HepG2 (cell line): ENCODE measurements around the gene RPTOR. TPM values are rescaled to one million over a fixed set of nuclear protein-coding genes. Genes with fewer than 3 reads are reported as not detected.

Source experiments
- ATAC-seq: fragments of 200-7000 bp; cut with Tn5 transposase; 3 replicates; pipeline ENCODE4 v1.9.1; 2020; ENCODE audit warnings: mild to moderate bottlenecking, moderate library complexity
- BruUV-seq: library from RNA; stranded (reverse); fragments of 400-500 nt; replicated peaks from 2 replicates; lab custom pipeline; 2021; lab: Mats Ljungman, UMichigan
- CTCF ChIA-PET: fragments of 300-600 bp; formaldehyde crosslinking; extraction: SDS; loops from one replicate; lab custom pipeline; 2021; ENCODE audit warnings: low total read pairs, inconsistent platforms, low intra/inter-chr PET ratio; lab: Yijun Ruan, JAX
- POLR2A ChIA-PET: fragments of 350-600 bp; sonication (Branson Sonifier 250); formaldehyde crosslinking; loops from one replicate; lab custom pipeline; 2020; ENCODE audit warnings: antibody characterized with exemption, inconsistent platforms; lab: Yijun Ruan, JAX
- DNase-seq: peaks from one replicate; pipeline ENCODE4 v3.0.0-alpha.2; 2015; ENCODE audit warnings: low spot score
- FAIRE-seq: peaks from 3 replicates; lab custom pipeline; 2011; peaks lifted over from hg19 to GRCh38; lab: Jason Lieb, UNC
- H2AFZ ChIP-seq: one replicate; pipeline ENCODE4 v1.6.1; 2011; ENCODE audit warnings: low read length, inconsistent platforms
- H3K27ac ChIP-seq: fragments of 300-600 bp; 3 replicates; pipeline ENCODE4 v1.8.0; 2011; ENCODE audit warnings: mixed run types, mild to moderate bottlenecking, mixed read lengths, low read length, inconsistent platforms; ENCODE audit not compliant: insufficient read depth; ENCODE audit errors: extremely low read length
- H3K27me3 ChIP-seq, 2 experiments: fragments of 200-600 bp in 1 of 2; 2 replicates in 1 of 2; 3 replicates in 1 of 2; pipeline versions ENCODE4 v1.6.0 to v1.8.0; 2011; ENCODE audit warnings: low read length in 2 of 2, mild to moderate bottlenecking in 2 of 2, moderate library complexity in 2 of 2, inconsistent platforms in 1 of 2; ENCODE audit not compliant: insufficient read depth in 2 of 2, control insufficient read depth in 1 of 2
- H3K36me3 ChIP-seq, 2 experiments: fragments of 200-600 bp in 1 of 2; replicated peaks in 1 of 2; 2 replicates in 1 of 2; 3 replicates in 1 of 2; pipeline versions ENCODE4 v1.5.1 to v1.8.0; 2011; ENCODE audit warnings: low read length in 2 of 2, inconsistent platforms in 1 of 2; ENCODE audit not compliant: insufficient read depth in 2 of 2, control insufficient read depth in 1 of 2
- H3K4me1 ChIP-seq: 2 replicates; pipeline ENCODE4 v1.5.1; 2012; ENCODE audit warnings: low read length, inconsistent platforms; ENCODE audit not compliant: insufficient read depth
- H3K4me2 ChIP-seq: 2 replicates; pipeline ENCODE4 v1.6.0; 2011; ENCODE audit warnings: low read depth, low read length, inconsistent platforms
- H3K4me3 ChIP-seq, 3 experiments: fragments of 200-600 bp in 1 of 3; sonication (generic), shearing (Covaris generic) in 1 of 3; replicated peaks in 1 of 3; 2 replicates each; pipeline ENCODE4 v1.5.1; 2011 to 2016; ENCODE audit warnings: low read length in 3 of 3, inconsistent platforms in 2 of 3, low read depth in 2 of 3, mild to moderate bottlenecking in 2 of 3, control low read depth in 1 of 3, mixed read lengths in 1 of 3; ENCODE audit not compliant: insufficient read depth in 1 of 3
- H3K79me2 ChIP-seq: one replicate; pipeline ENCODE4 v1.6.1; 2011; ENCODE audit warnings: low read length, inconsistent platforms; ENCODE audit not compliant: insufficient read depth
- H3K9ac ChIP-seq: 2 replicates; pipeline ENCODE4 v1.6.0; 2011; ENCODE audit warnings: mild to moderate bottlenecking, low read depth, low read length, inconsistent platforms; ENCODE audit not compliant: insufficient read depth
- H3K9me3 ChIP-seq: 2 replicates; pipeline ENCODE4 v1.5.1; 2012; ENCODE audit warnings: mild to moderate bottlenecking, low read length
- H4K20me1 ChIP-seq: 2 replicates; pipeline ENCODE4 v1.6.0; 2011; ENCODE audit warnings: inconsistent platforms, mild to moderate bottlenecking, low read length, moderate library complexity; ENCODE audit not compliant: insufficient read depth
- ARNT2 ChIP-seq: sonication (generic); formaldehyde crosslinking; IDR thresholded peaks from 2 replicates; pipeline ENCODE4 v1.8.0; 2022; ENCODE audit warnings: mild to moderate bottlenecking, low read depth, missing genetic modification reagents, moderate library complexity
- ARNTL ChIP-seq: sonication (generic); formaldehyde crosslinking; IDR thresholded peaks from 2 replicates; pipeline ENCODE4 v1.4.0; 2020; ENCODE audit warnings: mild to moderate bottlenecking, missing genetic modification reagents
- FLYWCH1 ChIP-seq: sonication (generic); formaldehyde crosslinking; IDR thresholded peaks from 2 replicates; pipeline ENCODE4 v1.8.1; 2023; ENCODE audit warnings: mild to moderate bottlenecking, missing genetic modification reagents
- ISX ChIP-seq: sonication (generic); formaldehyde crosslinking; conservative IDR thresholded peaks from 2 replicates; pipeline ENCODE4 v1.5.0; 2020; ENCODE audit warnings: missing genetic modification reagents
- KDM2A ChIP-seq: sonication (generic); formaldehyde crosslinking; IDR thresholded peaks from 2 replicates; pipeline ENCODE4 v1.4.0; 2020; ENCODE audit warnings: low read depth, missing genetic modification reagents, borderline replicate concordance
- KDM5B ChIP-seq: sonication (generic); formaldehyde crosslinking; IDR thresholded peaks from 2 replicates; pipeline ENCODE4 v1.4.0; 2020; ENCODE audit warnings: missing genetic modification reagents, mild to moderate bottlenecking, borderline replicate concordance
- MED1 ChIP-seq: sonication (generic); formaldehyde crosslinking; IDR thresholded peaks from 2 replicates; pipeline ENCODE4 v1.4.0; 2020; ENCODE audit warnings: missing genetic modification reagents
- PHF20 ChIP-seq: sonication (generic); formaldehyde crosslinking; IDR thresholded peaks from 2 replicates; pipeline ENCODE4 v1.5.0; 2020; ENCODE audit warnings: mild to moderate bottlenecking, missing genetic modification reagents
- PRMT3 ChIP-seq: sonication (generic); formaldehyde crosslinking; IDR thresholded peaks from 2 replicates; pipeline ENCODE4 v1.8.1; 2022; ENCODE audit warnings: low read depth, mild to moderate bottlenecking, moderate library complexity, missing genetic modification reagents, borderline replicate concordance
- SP1 ChIP-seq, 2 experiments: fragments of 450-650 bp in 1 of 2; sonication (generic) in 1 of 2; formaldehyde crosslinking in 1 of 2; IDR thresholded peaks; 2 replicates each; pipeline versions ENCODE4 v1.4.0 to v1.6.1; 2016 to 2020; ENCODE audit warnings: missing genetic modification reagents in 1 of 2
- XBP1 ChIP-seq: sonication (generic); formaldehyde crosslinking; IDR thresholded peaks from 2 replicates; pipeline ENCODE4 v1.5.0; 2020; ENCODE audit warnings: missing genetic modification reagents
- ZNF24 ChIP-seq: fragments of 450-650 bp; IDR thresholded peaks from 2 replicates; pipeline ENCODE4 v1.6.1; 2017; ENCODE audit warnings: antibody characterized with exemption, mild to moderate bottlenecking
- ZNF660 ChIP-seq: sonication (generic); formaldehyde crosslinking; IDR thresholded peaks from 2 replicates; pipeline ENCODE4 v1.5.1; 2020; ENCODE audit warnings: mild to moderate bottlenecking, low read depth, missing genetic modification reagents, borderline replicate concordance
- WGBS: methylation state at CpG from one replicate; pipeline ENCODE4 v1.1.6; 2017; ENCODE audit warnings: low lambda C conversion rate; 5-methylcytosine and 5-hydroxymethylcytosine counted together
- in situ Hi-C: cut with HindIII; loops from 2 replicates; pipeline ENCODE4 v1.10.0; 2017; ENCODE audit warnings: low pct_unique_long_range_greater_than_20kb; ENCODE audit not compliant: extremely low pct_ligation_motif_present
- intact Hi-C: fragments of 100-400 bp; cut with micrococcal nuclease; formaldehyde crosslinking; loops from one replicate; pipeline ENCODE4 v1.10.0; 2022; ENCODE audit not compliant: unreplicated experiment
- polyA plus RNA-seq, 8 experiments: library from polyadenylated mRNA; depleted of rRNA in 3 of 8; stranded (reverse) in 7 of 8; unstranded in 1 of 8; fragments of >200 nt; fragmentation: Illumina TruSeq in 4 of 8; extraction: Trizol in 4 of 8; gene quantifications; 2 replicates each; pipeline versions ENCODE4 v1.2.1 to v1.2.3, GENCODE V29; 2011 to 2016; ENCODE audit warnings: low read depth in 4 of 8, missing spikeins in 1 of 8, mixed read lengths in 1 of 8; ENCODE audit not compliant: insufficient read depth in 1 of 8
- total RNA-seq, 5 experiments: library from RNA; depleted of rRNA; stranded (reverse); fragments of >200 nt; fragmentation: Illumina TruSeq; extraction: Trizol; gene quantifications; 2 replicates each; pipeline ENCODE4 v1.2.3, GENCODE V29; 2016; ENCODE audit warnings: low read depth in 1 of 5
- TF ChIP-seq, protein P1 (sequence below): sonication (generic); formaldehyde crosslinking; IDR thresholded peaks from 2 replicates; pipeline ENCODE4 v1.4.0; 2020; ENCODE audit warnings: low read depth, missing genetic modification reagents
- TF ChIP-seq, protein P2 (sequence below): sonication (generic); formaldehyde crosslinking; IDR thresholded peaks from 2 replicates; pipeline ENCODE4 v1.4.0; 2020; ENCODE audit warnings: missing genetic modification reagents, mild to moderate bottlenecking, borderline replicate concordance

Gene RPTOR
- total and polyA plus RNA-seq, 2 of the 13 experiments (the other 11 are each of a cell fraction or from before 2014, with no cell fraction given), result 6.6 to 25.3 TPM

DNA sequence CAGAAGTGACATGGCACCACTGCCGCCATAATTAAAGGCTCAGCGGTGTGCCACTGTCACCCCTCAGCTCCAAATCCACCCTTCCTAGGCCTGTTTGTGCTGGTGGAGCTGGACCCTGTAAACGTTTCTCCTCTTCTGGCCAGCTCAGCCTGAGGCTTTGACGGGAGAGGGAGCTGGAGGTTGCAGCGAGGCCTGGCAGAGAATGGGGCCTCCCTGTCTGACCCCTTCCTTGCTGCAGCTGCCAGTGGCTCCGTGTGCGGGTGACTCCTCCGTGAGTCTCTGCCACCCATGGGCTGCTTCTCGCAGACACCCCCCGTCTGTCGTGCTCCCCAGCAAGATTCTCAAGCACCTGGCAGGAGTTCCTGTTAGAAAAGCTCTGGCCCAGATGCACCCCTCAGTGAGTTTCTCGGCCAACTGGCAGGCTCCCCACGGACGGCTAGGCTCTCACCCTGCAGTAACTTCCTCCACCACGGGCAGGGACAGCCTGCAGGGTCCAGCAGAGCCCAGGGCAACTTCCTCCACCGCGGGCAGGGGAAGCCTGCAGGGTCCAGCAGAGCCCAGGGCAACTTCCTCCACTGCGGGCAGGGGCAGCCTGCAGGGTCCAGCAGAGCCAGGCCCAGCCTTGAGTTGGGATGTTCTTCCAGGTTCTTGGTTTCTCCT is 442.3 kb downstream of the RPTOR start (continued):
- TF ChIP-seq, protein P1, sequence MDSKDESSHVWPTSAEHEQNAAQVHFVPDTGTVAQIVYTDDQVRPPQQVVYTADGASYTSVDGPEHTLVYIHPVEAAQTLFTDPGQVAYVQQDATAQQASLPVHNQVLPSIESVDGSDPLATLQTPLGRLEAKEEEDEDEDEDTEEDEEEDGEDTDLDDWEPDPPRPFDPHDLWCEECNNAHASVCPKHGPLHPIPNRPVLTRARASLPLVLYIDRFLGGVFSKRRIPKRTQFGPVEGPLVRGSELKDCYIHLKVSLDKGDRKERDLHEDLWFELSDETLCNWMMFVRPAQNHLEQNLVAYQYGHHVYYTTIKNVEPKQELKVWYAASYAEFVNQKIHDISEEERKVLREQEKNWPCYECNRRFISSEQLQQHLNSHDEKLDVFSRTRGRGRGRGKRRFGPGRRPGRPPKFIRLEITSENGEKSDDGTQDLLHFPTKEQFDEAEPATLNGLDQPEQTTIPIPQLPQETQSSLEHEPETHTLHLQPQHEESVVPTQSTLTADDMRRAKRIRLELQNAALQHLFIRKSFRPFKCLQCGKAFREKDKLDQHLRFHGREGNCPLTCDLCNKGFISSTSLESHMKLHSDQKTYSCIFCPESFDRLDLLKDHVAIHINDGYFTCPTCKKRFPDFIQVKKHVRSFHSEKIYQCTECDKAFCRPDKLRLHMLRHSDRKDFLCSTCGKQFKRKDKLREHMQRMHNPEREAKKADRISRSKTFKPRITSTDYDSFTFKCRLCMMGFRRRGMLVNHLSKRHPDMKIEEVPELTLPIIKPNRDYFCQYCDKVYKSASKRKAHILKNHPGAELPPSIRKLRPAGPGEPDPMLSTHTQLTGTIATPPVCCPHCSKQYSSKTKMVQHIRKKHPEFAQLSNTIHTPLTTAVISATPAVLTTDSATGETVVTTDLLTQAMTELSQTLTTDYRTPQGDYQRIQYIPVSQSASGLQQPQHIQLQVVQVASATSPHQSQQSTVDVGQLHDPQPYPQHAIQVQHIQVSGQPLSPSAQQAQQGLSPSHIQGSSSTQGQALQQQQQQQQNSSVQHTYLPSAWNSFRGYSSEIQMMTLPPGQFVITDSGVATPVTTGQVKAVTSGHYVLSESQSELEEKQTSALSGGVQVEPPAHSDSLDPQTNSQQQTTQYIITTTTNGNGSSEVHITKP (CRISPR knock-in tag), result no peak
- TF ChIP-seq KDM2A (CRISPR knock-in tag), result no peak

DNA sequence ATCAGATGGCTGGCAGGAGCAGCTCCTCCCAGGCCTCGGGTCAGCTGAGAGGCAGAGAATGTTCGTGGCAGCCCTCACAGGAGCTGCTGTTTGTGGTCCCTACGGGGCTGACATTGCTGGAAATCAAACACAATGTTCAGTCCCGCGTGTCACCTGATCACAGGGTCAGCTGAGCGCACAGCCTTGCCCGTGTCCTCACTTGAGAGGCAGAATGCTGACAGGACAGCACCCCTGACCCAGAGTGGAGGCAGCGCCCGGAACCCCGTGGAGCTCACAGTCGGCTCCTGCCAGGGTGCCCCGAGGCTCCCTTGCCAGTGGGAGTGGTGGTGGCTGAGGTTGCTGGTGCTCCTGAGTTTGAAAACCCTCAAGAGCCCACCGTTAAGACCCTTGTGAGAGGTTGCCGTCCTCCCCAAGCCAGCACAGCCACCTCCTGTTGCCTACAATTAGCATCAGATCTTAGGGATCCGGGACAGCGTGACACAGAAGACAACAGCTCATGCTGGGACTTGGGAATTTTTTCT is 443.4 kb downstream of the RPTOR start:
- in situ Hi-C loops (loop anchor here (5.0 kb wide), 1 partner anchor 109 kb away; no protein-coding TSS in a partner anchor), intact Hi-C loops (no loop called here)
- Histone ChIP-seq H2AFZ (no peak overlapping the region), H3K9ac (peak overlapping the region; percentile 35), H4K20me1 (no peaks in the 10 kb centered on the region), H3K27me3 (peaks cover 3 to 45% of the 10 kb centered on the region in 2 experiments; a peak in 4 of 5 replicates), H3K9me3 (no peaks in the 10 kb centered on the region), H3K36me3 (no peaks in the 10 kb centered on the region), H3K27ac (no peak overlapping the region), H3K4me1 (peaks cover 67% of the 10 kb centered on the region), H3K4me3 (peak overlapping the region; percentile 19 to 74 (median 21)), H3K79me2 (no peaks in the 10 kb centered on the region), H3K4me2 (peak overlapping the region; percentile 88)
- ATAC-seq, result peak; percentile 8
- CTCF ChIA-PET, result interaction anchor here (2.9 kb wide), 1 partner anchor 114 kb away, joined by 39 read pairs; no protein-coding TSS in a partner anchor
- peak; percentile 51 for DNase-seq
- POLR2A ChIA-PET, result interaction anchor here (0.7 to 2.1 kb wide), 10 partner anchors 9 to 1050 kb away, joined by 3 to 6 read pairs (median 4); partner anchors contain the start of gene CEP131
- no peak for FAIRE-seq
- 3% methylated on average over 6 of the region's 16 CpGs for WGBS
- BruUV-seq, result no TSS peak
- TF ChIP-seq ARNT2 (CRISPR knock-in tag), result no peak
- TF ChIP-seq ISX (CRISPR knock-in tag), result no peak
- no peak for TF ChIP-seq ARNTL (CRISPR knock-in tag)
- TF ChIP-seq PHF20 (CRISPR knock-in tag), result peak; percentile 66
- TF ChIP-seq SP1 (IDR thresholded peaks at IDR 0.05), result no peak
- TF ChIP-seq SP1 (CRISPR knock-in tag; IDR thresholded peaks at IDR 0.05), result 0 out of 2 replicates have a peak, but pooled peaks have one; percentile 14
- TF ChIP-seq, protein P2, sequence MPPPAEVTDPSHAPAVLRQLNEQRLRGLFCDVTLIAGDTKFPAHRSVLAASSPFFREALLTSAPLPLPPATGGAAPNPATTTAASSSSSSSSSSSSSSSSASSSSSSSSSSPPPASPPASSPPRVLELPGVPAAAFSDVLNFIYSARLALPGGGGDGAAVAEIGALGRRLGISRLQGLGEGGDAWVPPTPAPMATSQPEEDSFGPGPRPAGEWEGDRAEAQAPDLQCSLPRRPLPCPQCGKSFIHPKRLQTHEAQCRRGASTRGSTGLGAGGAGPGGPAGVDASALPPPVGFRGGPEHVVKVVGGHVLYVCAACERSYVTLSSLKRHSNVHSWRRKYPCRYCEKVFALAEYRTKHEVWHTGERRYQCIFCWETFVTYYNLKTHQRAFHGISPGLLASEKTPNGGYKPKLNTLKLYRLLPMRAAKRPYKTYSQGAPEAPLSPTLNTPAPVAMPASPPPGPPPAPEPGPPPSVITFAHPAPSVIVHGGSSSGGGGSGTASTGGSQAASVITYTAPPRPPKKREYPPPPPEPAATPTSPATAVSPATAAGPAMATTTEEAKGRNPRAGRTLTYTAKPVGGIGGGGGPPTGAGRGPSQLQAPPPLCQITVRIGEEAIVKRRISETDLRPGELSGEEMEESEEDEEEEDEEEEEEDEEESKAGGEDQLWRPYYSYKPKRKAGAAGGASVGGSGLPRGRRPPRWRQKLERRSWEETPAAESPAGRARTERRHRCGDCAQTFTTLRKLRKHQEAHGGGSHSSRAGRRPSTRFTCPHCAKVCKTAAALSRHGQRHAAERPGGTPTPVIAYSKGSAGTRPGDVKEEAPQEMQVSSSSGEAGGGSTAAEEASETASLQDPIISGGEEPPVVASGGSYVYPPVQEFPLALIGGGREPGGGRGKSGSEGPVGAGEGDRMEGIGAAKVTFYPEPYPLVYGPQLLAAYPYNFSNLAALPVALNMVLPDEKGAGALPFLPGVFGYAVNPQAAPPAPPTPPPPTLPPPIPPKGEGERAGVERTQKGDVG, result peak; percentile 19; the same call in 1 of the 2 replicates
- no peak for TF ChIP-seq KDM5B (CRISPR knock-in tag)
- 0 out of 2 replicates have a peak, but pooled peaks have one; percentile 15 for TF ChIP-seq MED1 (CRISPR knock-in tag)
- no peak for TF ChIP-seq ZNF24
- TF ChIP-seq PRMT3 (CRISPR knock-in tag), result no peak
- TF ChIP-seq XBP1 (CRISPR knock-in tag), result no peak
- no peak for TF ChIP-seq ZNF660
- TF ChIP-seq FLYWCH1 (CRISPR knock-in tag), result no peak
